SK-N-SH (cell line): ENCODE data around the gene BRIX1. TPM values are rescaled to one million over a fixed set of nuclear protein-coding genes. Genes with fewer than 3 reads are reported as not detected.
"Not testable (repeated sequence)": the region's sequence is repeated elsewhere in the genome, so short reads cannot be mapped to it uniquely, and the experiment has no call there.

Source experiments
- CTCF ChIA-PET: fragments of 300-600, 350-600 bp; formaldehyde crosslinking; extraction: SDS; loops from one replicate; lab custom pipeline; 2021; lab: Yijun Ruan, JAX
- POLR2A ChIA-PET: fragments of 350-600 bp; sonication (Branson Sonifier 250); formaldehyde crosslinking; extraction: SDS; loops from one replicate; lab custom pipeline; 2020; ENCODE audit warnings: antibody characterized with exemption, inconsistent platforms; lab: Yijun Ruan, JAX
- DNase-seq: peaks from one replicate; pipeline ENCODE4 v3.0.0; 2012
- H2AFZ ChIP-seq: fragments of 200-600 bp; sonication (generic); 2 replicates; pipeline ENCODE4 v1.8.1; 2016; ENCODE audit warnings: antibody characterized with exemption, mild to moderate bottlenecking, low read depth
- H3F3A ChIP-seq: fragments of 200-600 bp; sonication (generic); replicated peaks from 2 replicates; pipeline ENCODE3; 2016; ENCODE audit warnings: antibody characterized with exemption, mild to moderate bottlenecking; ENCODE audit not compliant: insufficient read depth
- H3K27ac ChIP-seq, 2 experiments: fragments of 200-500 bp in 1 of 2; fragments of 200-600 bp in 1 of 2; sonication (Bioruptor generic) in 1 of 2; sonication (generic), shearing (Covaris generic) in 1 of 2; 2 replicates each; pipeline versions ENCODE4 v1.5.1 to v1.6.1; 2014 to 2016; ENCODE audit warnings: low read depth in 2 of 2, inconsistent platforms in 1 of 2, low read length in 1 of 2, mild to moderate bottlenecking in 1 of 2, mixed read lengths in 1 of 2
- H3K27me3 ChIP-seq: fragments of 200-600 bp; sonication (generic), shearing (Covaris generic); 2 replicates; pipeline ENCODE4 v1.6.1; 2016; ENCODE audit warnings: mixed run types; ENCODE audit not compliant: insufficient read depth
- H3K36me3 ChIP-seq, 2 experiments: fragments of 200-500 bp in 1 of 2; fragments of 200-600 bp in 1 of 2; sonication (Bioruptor generic) in 1 of 2; sonication (generic) in 1 of 2; replicated peaks in 1 of 2; 2 replicates each; pipeline versions ENCODE3 to v1.5.1; 2014 to 2016; ENCODE audit warnings: low read length in 1 of 2, mild to moderate bottlenecking in 1 of 2; ENCODE audit not compliant: insufficient read depth in 2 of 2, control insufficient read depth in 1 of 2
- H3K4me1 ChIP-seq, 2 experiments: fragments of 200-500 bp in 1 of 2; fragments of 200-600 bp in 1 of 2; sonication (Bioruptor generic) in 1 of 2; sonication (generic), shearing (Covaris generic) in 1 of 2; 2 replicates each; pipeline versions ENCODE4 v1.5.1 to v1.6.1; 2014 to 2016; ENCODE audit warnings: low read depth in 1 of 2, low read length in 1 of 2, mixed run types in 1 of 2; ENCODE audit not compliant: insufficient read depth in 2 of 2, control insufficient read depth in 1 of 2
- H3K4me2 ChIP-seq: fragments of 200-600 bp; sonication (generic), shearing (Covaris generic); 2 replicates; pipeline ENCODE4 v1.6.1; 2017; ENCODE audit warnings: mixed run types
- H3K4me3 ChIP-seq, 2 experiments: fragments of 200-500 bp in 1 of 2; fragments of 200-600 bp in 1 of 2; sonication (Bioruptor generic) in 1 of 2; sonication (generic), shearing (Covaris generic) in 1 of 2; 2 replicates each; pipeline versions ENCODE4 v1.5.1 to v1.8.1; 2014 to 2016; ENCODE audit warnings: low read depth in 2 of 2, inconsistent platforms in 1 of 2, low read length in 1 of 2, mild to moderate bottlenecking in 1 of 2, mixed read lengths in 1 of 2, moderate library complexity in 1 of 2
- H3K79me2 ChIP-seq: fragments of 200-600 bp; sonication (generic); 2 replicates; pipeline ENCODE4 v1.8.1; 2017; ENCODE audit warnings: mild to moderate bottlenecking; ENCODE audit not compliant: insufficient read depth
- H3K9ac ChIP-seq: fragments of 200-600 bp; sonication (generic); 2 replicates; pipeline ENCODE4 v1.6.1; 2017; ENCODE audit warnings: mixed run types
- H3K9me2 ChIP-seq: fragments of 200-600 bp; sonication (generic); 2 replicates; pipeline ENCODE4 v1.6.1; 2017; ENCODE audit warnings: mixed run types
- H3K9me3 ChIP-seq: fragments of 200-600 bp; sonication (generic); 2 replicates; pipeline ENCODE4 v1.6.1; 2017; ENCODE audit warnings: mixed run types, mild to moderate bottlenecking, moderate library complexity
- H4K20me1 ChIP-seq: fragments of 200-600 bp; sonication (generic); 2 replicates; pipeline ENCODE4 v1.6.1; 2017; ENCODE audit warnings: mild to moderate bottlenecking, mixed run types; ENCODE audit not compliant: insufficient read depth
- CHD2 ChIP-seq: fragments of 150-350 bp; IDR thresholded peaks from 2 replicates; pipeline ENCODE4 v1.6.1; 2018; ENCODE audit warnings: low read length; ENCODE audit not compliant: partially characterized antibody
- CTCF ChIP-seq: fragments of 200-600 bp; sonication (generic); IDR thresholded peaks from 2 replicates; pipeline ENCODE4 v1.6.1; 2017; ENCODE audit warnings: antibody characterized with exemption, mild to moderate bottlenecking, moderate library complexity
- EZH2phosphoT487 ChIP-seq: fragments of 200-600 bp; sonication (generic); IDR thresholded peaks from 2 replicates; pipeline ENCODE4 v1.6.1; 2017; ENCODE audit warnings: low read depth, mixed run types, mild to moderate bottlenecking, antibody characterized with exemption, moderate library complexity, borderline replicate concordance
- FOXM1 ChIP-seq: IDR thresholded peaks from 2 replicates; pipeline ENCODE4 v1.4.0; 2012; ENCODE audit warnings: low read depth, mild to moderate bottlenecking
- JUND ChIP-seq: IDR thresholded peaks from 2 replicates; pipeline ENCODE4 v1.4.0; 2012
- MXI1 ChIP-seq: IDR thresholded peaks from 2 replicates; pipeline ENCODE4 v1.6.1; 2012; ENCODE audit warnings: mild to moderate bottlenecking, low read depth, low read length, improper control_type of control experiment
- RAD21 ChIP-seq: IDR thresholded peaks from 2 replicates; pipeline ENCODE4 v1.6.1; 2012; ENCODE audit warnings: mild to moderate bottlenecking, low read length
- RFX5 ChIP-seq: IDR thresholded peaks from 2 replicates; pipeline ENCODE4 v1.6.1; 2012; ENCODE audit warnings: mild to moderate bottlenecking, improper control_type of control experiment, low read length
- SIN3A ChIP-seq: IDR thresholded peaks from 2 replicates; pipeline ENCODE4 v1.6.1; 2012; ENCODE audit warnings: low read depth, mild to moderate bottlenecking, low read length, moderate library complexity, borderline replicate concordance
- USF2 ChIP-seq: fragments of 150-350 bp; IDR thresholded peaks from 2 replicates; pipeline ENCODE4 v1.6.1; 2017; ENCODE audit warnings: antibody characterized with exemption, low read length, low read depth, borderline replicate concordance
- WGBS: methylation state at CpG from one replicate; pipeline ENCODE4 v1.1.6; 2017; ENCODE audit warnings: low lambda C conversion rate; 5-methylcytosine and 5-hydroxymethylcytosine counted together
- polyA plus RNA-seq, 3 experiments: library from polyadenylated mRNA; depleted of rRNA; stranded (reverse); fragments of >200 nt; gene quantifications; 2 replicates each; pipeline ENCODE4 v1.2.3, GENCODE V29; 2012

Gene BRIX1
- polyA plus RNA-seq, 1 of the 3 experiments (the other 2 are of a cell fraction) = 18.4 TPM

- POLR2A ChIA-PET = no interaction called here
- TF ChIP-seq MXI1 (no peak), JUND (no peak), CHD2 (no peak), RFX5 (no peak), FOXM1 (no peak), SIN3A (no peak), USF2 (no peak)
- H3K27ac ChIP-seq = no peak overlapping the region
- H3K9me3 ChIP-seq = no peaks in the 10 kb centered on the region
- H3K79me2 ChIP-seq = peaks cover 90% of the 10 kb centered on the region
- no peak overlapping the region for H3K4me3 ChIP-seq
- H3K36me3 ChIP-seq = peaks cover 38 to 48% of the 10 kb centered on the region in 2 experiments
- no peak overlapping the region for H3K9ac ChIP-seq
- H3K4me2 ChIP-seq = peak overlapping the region; percentile 78; the same call in 1 of the 2 replicates
- H4K20me1 ChIP-seq = no peaks in the 10 kb centered on the region
- H3K27me3 ChIP-seq = no peaks in the 10 kb centered on the region
- DNase-seq = no peak
- H3F3A ChIP-seq = peaks cover 27% of the 10 kb centered on the region
- 93% methylated on average over 4 of the region's 4 CpGs for WGBS
- H3K4me1 ChIP-seq = peaks cover 12 to 16% of the 10 kb centered on the region in 2 experiments
- CTCF ChIA-PET = interaction anchor here (1.3 kb wide), 1 partner anchor 85 kb away, joined by 5 read pairs; no protein-coding TSS in a partner anchor
- H2AFZ ChIP-seq = no peak overlapping the region
- no peaks in the 10 kb centered on the region for H3K9me2 ChIP-seq
These were observed 2.5 kb downstream of the BRIX1 start for GRCh38 chr5:34918025-34918424.

GRCh38 chr5:34919077-34919476 lies 3.6 kb downstream of the BRIX1 start:
- Histone ChIP-seq H3K4me1 (peaks cover 8 to 23% of the 10 kb centered on the region in 2 experiments), H3K79me2 (peaks cover 79% of the 10 kb centered on the region), H3K4me3 (no peak overlapping the region), H3K27me3 (no peaks in the 10 kb centered on the region), H3K4me2 (no peak overlapping the region), H3K9ac (no peak overlapping the region; the same call in 1 of the 2 replicates), H3K36me3 (peaks cover 46% of the 10 kb centered on the region in 2 experiments), H3K9me3 (no peaks in the 10 kb centered on the region)
- WGBS = 95% methylated on average over 4 of the region's 4 CpGs
- TF ChIP-seq EZH2phosphoT487 (no peak), CTCF (peak; percentile 44), RAD21 (0 out of 2 replicates have a peak, but pooled peaks have one; percentile 17)
- TF ChIP-seq, all 33 proteins: peak for 2
- ChIA-PET CTCF (interaction anchor here (1.6 kb wide), 1 partner anchor 85 kb away, joined by 5 read pairs; no protein-coding TSS in a partner anchor), POLR2A (no interaction called here)
- no peak overlapping the region; a peak in 1 of 4 replicates for H3K27ac ChIP-seq
- H3K9me2 ChIP-seq = no peaks in the 10 kb centered on the region
- H3F3A ChIP-seq = peaks cover 36% of the 10 kb centered on the region
- no peaks in the 10 kb centered on the region for H4K20me1 ChIP-seq
- H2AFZ ChIP-seq = no peak overlapping the region
- DNase-seq = no peak

- POLR2A ChIA-PET = interaction anchor here (2.1 kb wide), 1 partner anchor 8 kb away, joined by 8 read pairs; the partner anchor contains the start of genes BRIX1 and RAD1
- peaks cover 58% of the 10 kb centered on the region for H3F3A ChIP-seq
- peak overlapping the region in 1 of 2 experiments; percentile 74; a peak in 2 of 4 replicates for H3K27ac ChIP-seq
- H3K9me2 ChIP-seq, H3K4me3 ChIP-seq, H2AFZ ChIP-seq, H3K27me3 ChIP-seq, DNase-seq, CTCF ChIA-PET, H3K9me3 ChIP-seq, H3K9ac ChIP-seq, H4K20me1 ChIP-seq: not testable (repeated sequence)
- H3K4me1 ChIP-seq = peaks cover 0 to 13% of the 10 kb centered on the region in 2 experiments; a peak in 2 of 4 replicates
- peak overlapping the region; percentile 13; the same call in 1 of the 2 replicates for H3K4me2 ChIP-seq
- 90% methylated on average over 9 of the region's 9 CpGs for WGBS
- H3K79me2 ChIP-seq = peaks cover 46% of the 10 kb centered on the region
- peaks cover 76% of the 10 kb centered on the region in 2 experiments for H3K36me3 ChIP-seq
These were observed 7.7 kb downstream of the BRIX1 start for GRCh38 chr5:34923256-34923655.
